AG08395 (cell line): Measurements from ENCODE around the gene IDH1.
"Not testable (repeated sequence)": the region's sequence is repeated elsewhere in the genome, so short reads cannot be mapped to it uniquely, and the experiment has no call there.

Experiments
- DNase-seq: peaks from one replicate; pipeline ENCODE4 v3.0.0; 2012; ENCODE audit warnings: mixed read lengths, low spot score

Gene IDH1

DNA sequence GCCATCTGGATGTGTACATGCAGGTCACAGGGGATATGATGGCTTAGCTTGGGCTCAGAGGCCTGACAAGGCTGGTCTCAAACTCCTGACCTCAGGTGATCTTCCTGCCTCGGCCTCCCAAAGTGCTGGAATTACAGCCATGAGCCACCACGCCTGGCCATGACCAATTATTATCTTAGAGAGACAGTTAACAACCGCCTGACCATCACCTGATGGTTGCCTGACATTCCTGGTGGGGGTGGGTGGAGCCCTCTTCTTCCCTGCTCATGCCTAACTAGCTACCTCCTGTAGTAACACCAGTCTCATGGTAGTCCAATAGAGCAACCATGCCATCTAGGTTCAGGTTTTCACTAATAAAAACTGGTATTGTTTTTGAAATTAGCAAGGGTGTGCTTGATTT lies 33.0 kb downstream of the IDH1 start:
- not testable (repeated sequence) for DNase-seq

DNA sequence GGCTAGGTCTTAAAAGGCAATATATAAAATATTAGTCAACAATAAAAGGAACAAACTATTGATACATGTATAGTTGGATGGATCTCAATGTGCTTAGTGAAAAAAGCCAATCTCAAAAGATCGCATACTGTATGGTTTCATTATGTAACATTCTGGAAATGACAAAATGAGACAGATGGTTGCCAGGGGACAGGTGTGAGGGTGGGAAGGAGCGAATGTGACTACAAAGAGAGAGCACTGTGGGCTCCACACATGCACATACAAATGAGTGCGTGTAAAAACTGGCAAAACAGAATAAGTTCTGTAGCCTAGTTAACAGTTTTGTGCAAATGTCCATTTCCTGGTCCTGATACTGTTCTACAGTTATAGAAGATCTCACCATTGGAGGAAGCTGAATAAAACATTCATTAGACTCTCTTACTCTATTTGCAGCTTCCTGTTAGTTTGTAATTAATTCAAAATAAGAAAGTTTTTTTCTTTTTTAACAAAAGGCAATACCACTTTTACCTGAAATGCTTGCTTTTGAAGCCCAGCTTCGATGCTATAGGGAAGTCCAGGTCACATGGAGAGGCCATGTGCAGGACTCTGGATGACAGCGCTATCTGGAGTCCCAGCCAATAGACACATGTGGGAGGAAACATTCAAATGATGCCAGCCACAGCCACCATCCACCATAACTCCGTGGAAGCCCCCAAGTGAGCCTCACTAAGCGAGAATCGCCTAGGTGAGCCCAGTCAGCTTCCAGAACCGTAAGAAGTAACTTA lies 44.0 kb downstream of the IDH1 start:
- DNase-seq = no peak

DNA sequence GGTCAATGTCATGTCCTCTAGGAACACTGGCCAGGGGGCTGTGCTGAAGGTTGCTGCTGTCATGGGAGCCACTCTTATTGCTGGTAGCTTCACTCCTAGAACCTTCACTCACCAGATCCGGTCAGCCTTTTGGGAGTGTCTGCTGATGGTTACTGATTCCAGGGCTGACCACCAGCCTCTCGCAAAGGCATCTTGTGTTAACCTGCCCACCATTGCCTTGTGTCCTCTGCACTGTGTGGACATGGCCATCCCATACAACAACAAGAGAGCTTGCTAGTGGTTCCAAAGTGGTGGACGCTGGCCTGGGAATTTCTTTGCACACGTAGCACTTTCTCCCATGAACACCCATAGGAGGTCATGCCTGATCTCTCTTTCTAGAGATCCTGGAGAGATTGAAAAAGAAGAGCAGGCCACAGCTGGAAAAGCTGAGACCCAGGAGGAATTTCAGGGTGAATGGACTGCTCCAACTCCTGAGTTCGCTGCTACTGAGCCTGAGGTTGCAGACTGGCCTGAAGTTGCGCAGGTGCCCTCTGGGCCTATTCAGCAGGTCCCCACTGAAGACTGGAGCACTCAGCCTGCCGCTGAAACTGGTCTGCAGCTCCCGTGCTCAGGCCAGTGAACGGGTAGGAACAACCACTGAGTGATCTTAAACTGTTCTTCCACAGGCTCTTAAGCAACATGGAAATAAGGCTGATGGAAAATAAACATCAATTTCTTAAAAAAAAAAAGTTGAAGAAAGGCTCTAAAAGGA lies 46.4 kb downstream of the IDH1 start:
- DNase-seq = no peak

DNA sequence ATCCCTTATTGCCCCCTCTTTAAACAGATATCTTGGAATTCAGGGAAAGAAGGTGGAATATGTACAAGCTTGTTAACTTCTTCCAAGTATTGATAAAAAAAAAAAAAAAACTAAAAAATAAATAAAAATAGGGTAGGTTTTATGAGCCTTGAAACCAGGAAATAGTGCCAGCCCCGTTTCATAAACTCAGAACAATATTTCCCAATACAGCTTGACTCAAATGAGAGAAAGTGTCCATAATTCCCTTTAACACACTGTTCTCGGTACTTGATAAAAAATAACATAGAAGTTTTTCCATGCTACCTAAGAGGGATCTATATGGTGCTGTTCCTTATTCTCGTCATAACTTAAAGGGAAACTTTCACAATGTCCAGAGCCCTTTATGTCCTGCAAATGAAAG lies 47.1 kb downstream of the IDH1 start:
- DNase-seq = no peak

DNA sequence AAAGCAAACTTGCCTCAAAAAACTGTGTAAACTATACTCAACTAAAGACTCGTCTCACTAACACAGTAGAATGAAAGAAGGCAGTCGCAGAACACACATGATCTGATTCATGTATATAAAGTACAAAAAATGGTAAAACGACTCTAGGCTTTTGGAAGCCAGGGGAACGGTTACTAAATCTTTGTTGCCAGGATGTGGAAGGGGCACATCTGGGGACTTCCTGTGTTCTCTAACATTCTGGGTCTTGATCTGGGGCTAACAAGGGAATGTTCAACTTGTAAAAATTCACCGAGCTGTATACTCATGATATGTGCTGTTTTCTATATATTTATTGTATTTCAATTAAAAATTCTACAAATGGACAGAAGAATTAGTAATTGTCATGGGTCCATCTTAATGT lies 50.7 kb downstream of the IDH1 start:
- no peak for DNase-seq

DNA sequence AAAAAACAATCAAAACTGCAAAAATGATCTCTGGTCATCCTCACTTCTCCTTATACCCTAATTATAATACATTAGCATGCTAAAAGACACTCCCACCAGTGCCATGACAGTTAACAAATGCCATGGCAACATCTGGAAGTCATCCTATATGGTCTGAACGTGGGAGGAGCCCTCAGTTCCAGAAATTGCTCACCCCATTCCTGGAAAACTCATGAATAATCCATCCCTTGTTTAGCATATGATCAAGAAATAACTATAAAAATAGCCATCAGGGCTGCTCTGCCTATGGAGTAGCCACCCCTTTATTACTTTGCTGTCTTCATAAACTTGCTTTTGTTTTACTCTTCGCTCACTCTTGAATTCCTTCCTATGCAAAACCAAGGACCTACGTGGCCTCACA lies 59.3 kb downstream of the IDH1 start:
- no peak for DNase-seq

DNA sequence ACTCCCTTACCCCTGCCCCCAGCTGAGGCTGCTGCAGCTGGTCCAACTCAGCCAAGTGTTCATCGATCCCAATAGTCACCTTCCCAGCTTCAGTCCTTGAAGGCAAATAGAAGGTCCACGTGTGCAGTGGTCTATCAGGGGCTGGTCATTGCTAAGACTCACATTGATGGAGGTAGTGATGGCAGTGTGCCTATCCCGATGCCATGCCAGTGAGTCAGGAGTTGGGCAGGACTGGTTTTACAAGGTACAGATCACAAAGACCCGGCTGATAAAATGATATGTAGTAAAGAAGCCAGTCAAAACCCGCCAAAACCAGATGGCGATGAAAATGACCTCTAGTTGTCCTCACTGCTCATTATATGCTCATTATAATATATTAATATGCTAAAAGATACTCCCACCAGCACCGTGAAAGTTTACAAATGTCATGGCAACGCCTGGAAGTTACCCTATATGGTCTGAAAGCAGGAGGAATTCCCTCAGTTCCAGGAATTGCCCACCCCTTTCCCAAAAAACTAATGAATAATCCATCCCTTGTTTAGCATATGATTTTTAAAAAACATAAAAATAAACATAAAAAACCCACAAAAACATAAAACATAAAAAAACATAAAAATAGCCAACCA lies 62.1 kb downstream of the IDH1 start:
- no peak for DNase-seq

DNA sequence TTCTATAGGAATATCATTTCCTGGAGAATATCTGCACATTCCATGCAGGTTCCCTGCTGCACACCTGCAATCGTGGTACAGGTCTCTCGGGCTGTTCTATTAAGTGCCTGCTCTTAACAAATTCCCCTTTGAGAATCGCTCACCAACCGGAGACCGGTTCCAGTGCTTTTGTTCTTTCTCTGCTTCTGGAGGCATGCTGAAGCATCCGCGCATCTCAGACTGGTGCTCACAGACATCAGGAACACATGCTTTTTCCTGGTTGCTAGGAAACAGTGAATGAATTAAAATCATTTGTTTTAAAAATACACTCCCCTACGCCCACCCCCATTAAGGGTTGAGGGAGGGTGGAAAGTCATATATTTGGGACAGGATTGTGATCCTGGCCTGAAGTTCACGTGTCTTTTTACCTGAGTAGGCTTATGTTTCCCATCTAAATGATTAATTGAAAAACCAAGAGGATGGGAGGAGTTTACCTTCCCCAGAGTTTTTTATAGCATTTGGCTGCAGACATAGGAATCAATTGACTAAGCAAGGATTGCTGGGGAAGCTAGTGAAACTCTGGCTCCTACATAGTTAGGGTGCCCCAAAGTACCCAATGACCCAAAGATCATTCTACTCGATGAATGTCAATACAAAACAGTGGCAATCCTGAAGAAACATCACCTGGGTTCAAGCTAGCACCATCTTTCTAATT lies 64.9 kb downstream of the IDH1 start, which contains the start of gene C2orf80:
Gene C2orf80 (minus strand): TSS at position 221 of the 694 bp plus-strand sequence. CDS start 3,044 bp downstream, outside the sequence.
- no peak for DNase-seq

DNA sequence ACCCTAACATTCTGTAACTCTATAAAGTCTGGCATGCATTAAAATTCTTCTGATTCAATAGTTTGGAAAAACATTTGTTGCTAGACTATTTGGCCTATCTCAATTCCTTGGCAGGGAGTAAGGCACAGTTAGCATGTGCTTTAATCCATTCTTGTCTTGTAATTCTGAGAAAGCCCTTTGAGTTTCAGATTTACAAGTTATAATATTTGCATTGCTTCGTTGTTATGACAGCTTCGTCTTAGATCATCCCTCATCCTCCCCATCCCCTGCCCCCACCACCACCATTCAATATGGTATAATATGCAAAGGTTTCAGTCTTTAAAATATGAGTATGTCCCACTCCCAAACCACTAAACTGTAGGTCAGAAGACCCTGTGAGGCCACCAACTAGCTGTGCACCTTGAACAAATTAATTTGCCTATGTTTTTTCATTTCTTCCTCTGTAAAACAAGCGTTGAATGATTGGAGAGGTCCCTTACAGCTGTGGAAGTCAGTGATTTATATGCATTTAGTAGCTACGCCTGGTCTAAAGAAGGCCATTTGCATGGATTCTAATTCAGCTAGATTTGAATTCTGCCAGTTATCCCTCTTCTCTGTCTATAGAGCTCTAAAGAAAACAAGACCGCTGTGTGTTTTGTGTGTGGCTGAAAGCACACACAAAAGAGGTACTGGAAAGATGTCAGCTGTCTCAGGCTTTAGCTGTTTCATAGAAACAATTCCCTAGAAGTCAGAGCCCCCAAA lies 65.6 kb downstream of the IDH1 start:
- no peak for DNase-seq

DNA sequence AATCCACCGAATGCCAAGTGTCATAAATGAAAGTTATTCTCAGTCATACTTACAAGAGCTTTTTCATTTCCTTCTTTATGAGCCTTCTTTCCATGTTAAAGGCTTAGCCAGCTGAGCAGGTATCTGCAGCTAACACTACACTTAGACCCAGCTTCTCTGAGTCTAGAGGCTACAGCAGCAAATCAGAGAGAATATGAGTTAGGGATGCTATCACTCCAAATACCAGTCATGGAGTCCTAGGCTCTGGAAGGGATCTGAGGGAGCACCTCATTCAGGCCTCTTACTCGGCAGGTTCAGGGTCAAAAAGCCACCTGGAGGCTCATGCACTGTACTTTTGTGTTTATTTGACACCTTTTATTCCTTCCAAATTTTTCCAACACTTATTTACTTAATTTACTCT lies 68.0 kb downstream of the IDH1 start:
- no peak for DNase-seq

DNA sequence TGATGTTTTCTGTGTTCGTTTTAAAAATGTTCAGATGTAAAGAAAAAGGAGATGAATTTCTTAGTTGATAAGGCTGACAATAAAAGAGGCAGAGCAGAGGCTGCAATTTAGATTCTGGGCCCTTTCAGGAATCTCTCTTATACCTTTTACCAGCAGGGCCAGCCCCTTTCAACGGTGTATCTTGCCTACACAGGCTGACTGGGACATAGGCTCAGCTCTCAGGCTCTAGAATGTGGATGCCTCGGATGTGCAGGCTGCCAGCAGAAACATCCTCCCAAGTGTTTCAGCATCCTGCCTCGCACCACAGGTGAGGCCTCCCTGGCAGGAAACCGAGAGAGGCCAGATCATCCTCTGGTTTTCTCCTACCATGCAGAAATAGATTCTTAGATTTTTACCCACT lies 68.4 kb downstream of the IDH1 start:
- DNase-seq = no peak
